ENCODE measurements around the gene CCL3.
"Not testable (repeated sequence)": the region's sequence is repeated elsewhere in the genome, so short reads cannot be mapped to it uniquely, and the experiment has no call there.

CCL3 gene

GRCh38 chr17:36114971-36115648 lies 25.2 kb upstream of the CCL3 start:
- not testable (repeated sequence) for DNase-seq

GRCh38 chr17:36113131-36113530 lies 23.2 kb upstream of the CCL3 start:
- DNase-seq, result not testable (repeated sequence)

DNA sequence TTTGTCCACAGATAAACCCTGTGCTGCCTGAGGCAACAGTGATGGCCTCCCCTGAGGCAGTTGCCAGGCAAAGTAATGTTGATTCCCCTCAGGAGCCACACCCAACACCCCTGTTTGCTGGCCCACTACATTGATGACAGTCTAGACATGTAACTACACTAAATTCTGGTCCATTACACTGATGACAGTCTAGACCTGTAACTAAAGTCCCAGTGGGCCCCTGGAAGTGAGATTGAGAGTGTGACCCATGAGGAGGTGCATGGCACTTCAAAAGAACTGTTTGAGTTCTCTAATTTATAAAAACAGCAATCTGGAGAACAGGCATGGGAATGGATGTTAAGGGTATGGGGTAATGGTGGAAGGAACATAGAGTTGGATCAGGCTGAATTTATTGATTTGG lies 22.6 kb upstream of the CCL3 start:
- no peak for DNase-seq

DNA sequence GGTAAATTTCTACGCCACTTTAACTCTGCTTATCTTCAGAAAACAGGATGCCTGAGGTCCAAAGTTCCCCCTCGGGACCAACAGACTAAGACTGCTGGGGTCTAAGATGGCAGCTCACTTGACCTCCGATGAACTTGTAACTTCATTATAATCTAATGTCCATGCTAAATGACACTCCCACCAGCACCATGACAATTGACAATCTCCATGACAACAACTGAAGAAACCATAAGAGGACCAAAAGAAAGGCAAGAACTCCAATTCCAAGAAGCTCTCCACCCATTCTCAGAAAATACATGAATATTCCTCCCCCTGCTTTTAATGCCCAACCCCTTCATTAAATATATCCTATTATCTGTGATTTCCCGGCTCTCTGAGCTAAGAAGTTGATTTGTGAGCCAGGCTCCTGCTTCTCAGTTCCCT lies 21.1 kb upstream of the CCL3 start:
- no peak for DNase-seq

DNA sequence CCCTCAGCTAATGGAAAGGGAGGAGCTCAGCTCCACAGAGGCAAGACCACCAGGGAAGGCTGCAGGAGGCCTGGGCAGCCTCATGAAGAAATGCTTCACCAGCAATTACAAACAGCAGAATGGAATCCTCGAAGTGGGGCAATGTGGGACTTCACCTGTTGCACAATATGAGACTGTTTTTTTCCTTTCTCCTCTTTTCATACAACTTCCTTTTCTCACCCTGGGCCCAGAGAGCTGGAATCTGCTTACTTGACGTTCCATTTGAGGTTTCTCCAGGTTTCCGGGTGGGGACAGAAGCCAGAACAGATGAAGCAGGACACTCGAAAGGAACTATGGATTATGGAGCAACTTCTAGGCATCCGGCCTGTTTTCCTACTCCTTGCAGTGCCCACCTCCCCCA lies 18.3 kb upstream of the CCL3 start:
- DNase-seq, result not testable (repeated sequence)

- DNase-seq, result no peak
Observed at GRCh38 chr17:36107660-36108059, 17.7 kb upstream of the CCL3 start.

DNA sequence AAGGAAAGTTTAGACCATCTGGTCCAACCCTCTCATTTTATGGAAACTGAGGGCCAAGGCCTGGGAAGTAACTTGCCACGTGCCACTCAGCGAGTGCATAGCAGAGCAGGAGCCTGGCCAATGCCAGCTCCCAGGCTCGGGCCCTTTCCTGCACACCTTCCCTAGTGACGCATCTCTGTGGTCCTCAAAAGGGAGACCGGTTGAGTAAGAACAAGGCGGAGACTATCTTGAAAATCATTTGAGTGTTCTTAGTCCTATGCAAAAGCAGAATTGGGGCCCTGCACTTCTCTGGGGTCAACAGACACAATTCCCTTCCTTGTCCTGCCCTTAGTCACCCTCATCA lies 16.5 kb upstream of the CCL3 start:
- DNase-seq, result no peak

DNA sequence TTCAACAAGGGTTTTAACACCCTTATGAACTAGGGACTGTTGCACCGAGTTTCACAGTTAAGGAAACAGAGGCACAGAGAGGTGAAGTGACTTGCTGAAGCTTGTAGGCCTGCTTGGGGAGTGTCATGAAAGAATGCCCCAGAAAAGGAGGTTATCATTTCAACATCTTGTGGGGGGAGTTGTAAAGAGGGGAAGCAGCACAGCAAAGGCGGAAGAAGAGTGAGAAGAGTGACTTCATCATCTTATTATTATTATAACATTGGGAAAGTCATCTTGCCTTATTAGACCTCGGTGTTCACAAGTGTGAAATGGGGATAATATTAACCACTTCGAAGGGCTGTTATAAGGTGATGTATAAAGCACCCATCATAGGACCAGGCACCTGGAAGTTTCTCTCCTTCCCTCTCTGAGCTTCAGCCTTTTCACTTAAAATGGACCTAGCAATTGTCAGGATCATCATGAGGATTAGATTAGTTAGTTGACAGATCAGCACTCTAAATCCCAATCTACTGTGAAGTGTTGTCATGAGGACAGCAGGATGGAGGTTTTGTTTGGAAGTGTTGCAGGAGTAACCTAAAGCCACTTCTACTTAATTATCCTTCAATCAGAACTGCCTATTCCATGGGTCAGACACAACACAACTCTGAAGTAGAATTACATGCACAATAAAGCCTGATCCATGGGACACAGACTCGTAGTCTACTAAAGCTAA lies 16.0 kb upstream of the CCL3 start:
- DNase-seq, result no peak

DNA sequence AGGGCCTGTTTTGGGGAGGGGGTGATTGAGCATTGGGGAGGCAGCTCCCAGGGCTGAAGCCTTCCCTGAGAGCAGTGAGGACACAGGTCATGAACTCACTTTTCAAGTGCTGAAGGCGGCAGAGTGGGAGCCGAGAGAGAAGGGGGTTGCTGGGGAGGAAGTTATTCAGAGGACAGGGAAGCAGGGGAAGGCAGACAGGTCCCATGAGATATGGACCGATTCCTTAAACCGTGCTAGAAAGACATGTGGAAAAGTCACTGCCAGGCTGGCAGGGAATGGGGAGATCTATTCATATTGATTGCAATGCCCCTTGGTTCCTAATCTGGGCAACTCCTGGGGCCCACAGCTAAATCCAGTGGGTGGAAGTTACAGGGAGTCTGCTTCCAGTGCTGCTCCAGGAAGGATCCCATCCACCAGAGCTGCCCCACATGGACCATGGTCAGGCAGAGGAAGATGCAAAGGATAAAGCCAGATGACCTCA lies 14.8 kb upstream of the CCL3 start:
- no peak for DNase-seq

- DNase-seq, result not testable (repeated sequence)
Observed at GRCh38 chr17:36104246-36104645, 14.3 kb upstream of the CCL3 start.

DNA sequence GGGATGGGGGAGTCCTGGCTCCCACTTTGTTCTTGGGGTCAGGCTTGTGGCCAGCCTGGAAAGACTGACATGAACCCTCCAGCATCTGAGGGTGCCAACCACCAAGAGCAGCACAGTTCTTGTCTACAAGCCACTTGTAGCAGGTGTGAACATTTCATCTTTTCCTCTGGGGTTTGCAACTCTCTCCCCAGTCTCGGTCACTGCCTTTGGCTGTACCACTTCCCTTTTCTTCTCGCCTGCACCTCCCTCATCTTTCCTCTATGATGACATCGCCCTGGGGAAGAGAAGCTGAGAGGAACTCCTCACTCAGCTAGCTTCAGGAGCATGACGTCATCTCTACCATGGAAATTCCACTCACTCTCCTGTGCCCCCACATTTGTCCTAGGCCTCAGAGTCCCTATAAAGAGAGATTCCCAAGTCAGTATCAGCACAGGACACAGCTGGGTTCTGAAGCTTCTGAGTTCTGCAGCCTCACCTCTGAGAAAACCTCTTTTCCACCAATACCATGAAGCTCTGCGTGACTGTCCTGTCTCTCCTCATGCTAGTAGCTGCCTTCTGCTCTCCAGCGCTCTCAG lies 13.5 kb upstream of the CCL3 start, which contains the start of gene CCL4:
Gene CCL4 (plus strand): TSS at position 427 of the 575 bp plus-strand sequence. CDS start 79 bp downstream, at position 506.
- not testable (repeated sequence) for DNase-seq

GRCh38 chr17:36099004-36099403 lies 9.1 kb upstream of the CCL3 start:
- not testable (repeated sequence) for DNase-seq

DNA sequence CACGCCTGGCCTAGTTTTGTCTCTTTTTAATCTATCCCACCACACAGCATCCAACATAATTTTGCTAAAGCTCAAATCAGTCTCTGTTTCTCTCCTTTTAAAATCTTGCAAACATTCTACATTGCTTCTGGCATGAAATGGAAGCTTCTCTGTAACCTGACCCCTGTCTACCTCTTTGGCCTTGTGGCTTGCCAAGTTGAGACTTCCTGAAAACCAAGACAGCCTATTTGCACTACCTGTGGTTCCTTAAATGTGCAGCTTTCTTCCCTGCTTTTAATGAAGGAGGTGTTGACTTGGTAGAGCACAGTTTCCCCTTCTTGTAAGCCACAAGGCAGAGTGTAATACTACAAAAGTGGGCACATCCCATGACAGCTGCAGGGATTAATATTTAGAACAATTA lies 6.0 kb upstream of the CCL3 start:
- DNase-seq, result no peak

GRCh38 chr17:36094746-36095145 lies 4.8 kb upstream of the CCL3 start:
- DNase-seq, result no peak

GRCh38 chr17:36094232-36094631 lies 4.3 kb upstream of the CCL3 start:
- no peak for DNase-seq

DNA sequence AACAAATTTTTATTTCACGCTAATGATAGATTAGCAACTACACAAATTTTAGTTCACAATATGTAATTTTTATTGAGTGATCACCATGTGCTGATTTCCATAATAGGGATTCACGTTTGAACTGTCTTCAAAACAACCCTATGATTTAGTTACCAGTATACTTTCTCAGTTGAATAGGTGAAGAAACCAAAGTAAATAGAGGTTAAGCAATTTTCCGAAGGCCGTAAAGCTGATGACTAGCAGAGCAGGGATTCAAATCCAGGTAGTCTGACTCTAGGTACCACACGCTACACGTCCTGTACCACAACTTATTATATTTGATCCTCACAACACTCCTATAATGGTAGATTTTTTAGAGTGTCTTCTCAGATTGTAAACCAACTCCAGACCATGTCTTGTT lies 2.8 kb upstream of the CCL3 start:
- DNase-seq, result not testable (repeated sequence)

DNA sequence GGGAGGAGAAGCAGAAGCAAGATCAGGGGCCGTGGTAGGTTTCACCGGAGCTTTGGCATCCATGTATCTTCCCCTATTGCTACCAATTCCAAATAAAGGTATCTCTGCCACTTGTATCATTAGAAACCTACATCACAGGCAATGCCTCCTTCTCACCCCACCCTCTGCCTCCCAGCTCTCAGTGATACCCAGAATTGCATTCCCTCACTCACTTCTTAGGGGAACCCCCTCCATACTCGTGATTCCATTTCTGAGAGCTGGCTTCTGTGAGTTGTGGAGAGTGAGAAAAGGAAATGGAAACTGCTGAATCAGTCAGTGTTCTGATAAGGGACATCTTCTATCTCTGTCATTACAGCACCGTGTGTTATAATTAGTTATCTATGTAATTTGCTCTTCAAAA lies 2.3 kb upstream of the CCL3 start:
- DNase-seq, result no peak

DNA sequence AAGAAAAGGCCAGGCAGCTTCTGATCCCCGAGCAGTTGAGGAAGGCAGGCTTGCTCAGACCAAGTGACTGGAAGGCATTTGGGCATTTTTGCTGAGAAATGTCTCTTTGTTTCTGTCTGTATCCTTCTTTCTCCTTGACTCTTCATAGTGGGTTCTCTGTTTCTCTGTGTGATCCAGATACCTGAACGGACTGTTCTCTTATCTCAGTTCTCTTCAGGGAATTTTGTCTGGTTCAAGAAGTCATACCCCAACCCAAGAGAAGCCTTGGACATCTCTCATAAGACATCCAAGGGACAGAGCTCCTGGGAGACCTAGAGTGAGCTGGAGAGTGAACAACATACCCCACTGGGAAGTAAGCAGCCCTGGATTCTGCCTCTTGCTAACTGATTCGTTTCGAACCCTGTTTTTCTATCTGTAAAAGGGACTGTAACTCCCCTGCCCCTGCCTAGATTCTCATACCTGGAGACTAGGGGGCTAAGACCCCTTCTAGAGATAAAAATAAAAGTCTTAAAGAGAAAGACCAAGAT lies 541 bp downstream of the CCL3 start:
- DNase-seq, result no peak

- no peak for DNase-seq
Observed at GRCh38 chr17:36088670-36089338, 1.1 kb downstream of the CCL3 start.

GRCh38 chr17:36087897-36088572 lies 1.9 kb downstream of the CCL3 start:
- not testable (repeated sequence) for DNase-seq

DNA sequence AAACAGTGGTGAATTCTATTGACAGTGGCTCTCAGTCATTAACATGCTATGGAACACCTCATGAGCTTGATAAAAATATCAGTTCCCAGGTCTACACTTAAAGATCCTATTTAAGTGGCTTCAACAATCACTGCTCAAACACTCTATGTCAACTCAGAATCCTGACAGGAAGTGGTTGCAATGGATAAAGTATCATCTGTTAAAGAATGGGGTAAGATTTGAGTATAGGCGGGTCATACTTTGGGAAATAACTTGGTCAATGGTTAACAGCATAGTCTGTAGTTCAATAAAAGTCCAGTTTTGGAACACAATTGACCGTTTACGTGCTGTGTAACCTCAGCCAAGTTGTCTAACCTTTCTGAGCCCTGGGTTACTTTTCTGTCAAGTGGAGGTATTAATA lies 2.5 kb downstream of the CCL3 start:
- not testable (repeated sequence) for DNase-seq

DNA sequence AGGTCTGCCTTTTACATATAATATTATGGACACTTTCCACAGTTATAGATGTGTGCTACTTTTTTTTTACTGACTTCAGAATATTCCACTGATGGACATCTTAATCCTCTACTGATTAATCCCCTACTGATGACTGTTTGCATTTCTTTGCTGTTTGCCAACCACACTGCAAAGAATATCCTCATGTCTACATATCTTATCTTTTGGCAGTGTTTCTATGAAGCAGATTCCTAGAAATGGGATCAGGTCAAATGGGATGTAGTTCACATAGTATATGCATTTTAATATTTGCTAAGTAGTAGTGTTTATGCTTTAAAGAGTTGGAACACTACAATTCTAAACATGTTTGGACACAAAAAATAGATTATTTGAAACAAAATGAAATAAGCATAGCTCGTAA lies 3.2 kb downstream of the CCL3 start:
- no peak for DNase-seq

GRCh38 chr17:36085765-36086164 lies 4.2 kb downstream of the CCL3 start:
- no peak for DNase-seq
